Measurements from ENCODE around the gene ARHGAP9.
A peak's percentile ranks its signal among the peaks of the same experiment; 100 is the strongest.

The ARHGAP9 gene

DNA sequence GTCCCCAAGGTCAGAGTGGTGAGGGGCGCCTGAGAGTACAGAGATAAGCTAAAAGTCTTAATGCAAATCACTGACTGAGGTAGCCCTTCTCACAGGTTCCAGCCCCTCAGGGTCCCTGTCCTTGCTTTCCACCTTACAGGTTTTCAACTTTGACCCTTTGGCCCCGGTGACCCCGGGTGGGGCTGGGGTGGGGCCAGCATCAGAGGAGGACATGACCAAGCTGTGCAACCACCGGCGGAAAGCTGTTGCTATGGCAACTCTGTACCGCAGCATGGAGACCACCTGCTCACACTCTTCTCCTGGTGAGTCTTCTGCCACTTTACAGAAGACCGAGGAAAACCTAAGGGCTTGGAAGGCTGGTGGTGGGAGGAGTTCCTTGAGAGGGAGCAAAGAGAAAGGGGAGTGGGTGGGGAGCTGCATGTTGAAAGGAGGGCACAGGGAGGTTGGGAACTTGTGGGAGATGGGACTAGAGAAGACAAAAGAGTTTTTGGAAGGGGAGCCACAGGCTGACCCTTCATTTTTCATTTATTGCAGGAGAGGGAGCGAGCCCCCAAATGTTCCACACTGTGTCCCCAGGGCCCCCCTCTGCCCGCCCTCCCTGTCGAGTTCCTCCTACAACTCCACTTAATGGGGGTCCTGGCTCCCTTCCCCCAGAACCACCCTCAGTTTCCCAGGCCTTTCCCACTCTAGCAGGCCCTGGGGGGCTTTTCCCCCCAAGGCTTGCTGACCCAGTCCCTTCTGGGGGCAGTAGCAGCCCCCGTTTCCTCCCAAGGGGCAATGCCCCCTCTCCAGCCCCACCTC is 45.3 kb upstream of the ARHGAP9 start:
- TF ChIP-seq, protein P1, sequence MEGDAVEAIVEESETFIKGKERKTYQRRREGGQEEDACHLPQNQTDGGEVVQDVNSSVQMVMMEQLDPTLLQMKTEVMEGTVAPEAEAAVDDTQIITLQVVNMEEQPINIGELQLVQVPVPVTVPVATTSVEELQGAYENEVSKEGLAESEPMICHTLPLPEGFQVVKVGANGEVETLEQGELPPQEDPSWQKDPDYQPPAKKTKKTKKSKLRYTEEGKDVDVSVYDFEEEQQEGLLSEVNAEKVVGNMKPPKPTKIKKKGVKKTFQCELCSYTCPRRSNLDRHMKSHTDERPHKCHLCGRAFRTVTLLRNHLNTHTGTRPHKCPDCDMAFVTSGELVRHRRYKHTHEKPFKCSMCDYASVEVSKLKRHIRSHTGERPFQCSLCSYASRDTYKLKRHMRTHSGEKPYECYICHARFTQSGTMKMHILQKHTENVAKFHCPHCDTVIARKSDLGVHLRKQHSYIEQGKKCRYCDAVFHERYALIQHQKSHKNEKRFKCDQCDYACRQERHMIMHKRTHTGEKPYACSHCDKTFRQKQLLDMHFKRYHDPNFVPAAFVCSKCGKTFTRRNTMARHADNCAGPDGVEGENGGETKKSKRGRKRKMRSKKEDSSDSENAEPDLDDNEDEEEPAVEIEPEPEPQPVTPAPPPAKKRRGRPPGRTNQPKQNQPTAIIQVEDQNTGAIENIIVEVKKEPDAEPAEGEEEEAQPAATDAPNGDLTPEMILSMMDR (IDR thresholded peaks at IDR 0.05; ENCODE audit: control insufficient read depth, extremely low read depth, insufficient read depth): no peak
- H3K4me3 ChIP-seq (ENCODE audit: low read depth, low read length): no peak overlapping the region
- DNase-seq (ENCODE audit: low read depth): no peak

DNA sequence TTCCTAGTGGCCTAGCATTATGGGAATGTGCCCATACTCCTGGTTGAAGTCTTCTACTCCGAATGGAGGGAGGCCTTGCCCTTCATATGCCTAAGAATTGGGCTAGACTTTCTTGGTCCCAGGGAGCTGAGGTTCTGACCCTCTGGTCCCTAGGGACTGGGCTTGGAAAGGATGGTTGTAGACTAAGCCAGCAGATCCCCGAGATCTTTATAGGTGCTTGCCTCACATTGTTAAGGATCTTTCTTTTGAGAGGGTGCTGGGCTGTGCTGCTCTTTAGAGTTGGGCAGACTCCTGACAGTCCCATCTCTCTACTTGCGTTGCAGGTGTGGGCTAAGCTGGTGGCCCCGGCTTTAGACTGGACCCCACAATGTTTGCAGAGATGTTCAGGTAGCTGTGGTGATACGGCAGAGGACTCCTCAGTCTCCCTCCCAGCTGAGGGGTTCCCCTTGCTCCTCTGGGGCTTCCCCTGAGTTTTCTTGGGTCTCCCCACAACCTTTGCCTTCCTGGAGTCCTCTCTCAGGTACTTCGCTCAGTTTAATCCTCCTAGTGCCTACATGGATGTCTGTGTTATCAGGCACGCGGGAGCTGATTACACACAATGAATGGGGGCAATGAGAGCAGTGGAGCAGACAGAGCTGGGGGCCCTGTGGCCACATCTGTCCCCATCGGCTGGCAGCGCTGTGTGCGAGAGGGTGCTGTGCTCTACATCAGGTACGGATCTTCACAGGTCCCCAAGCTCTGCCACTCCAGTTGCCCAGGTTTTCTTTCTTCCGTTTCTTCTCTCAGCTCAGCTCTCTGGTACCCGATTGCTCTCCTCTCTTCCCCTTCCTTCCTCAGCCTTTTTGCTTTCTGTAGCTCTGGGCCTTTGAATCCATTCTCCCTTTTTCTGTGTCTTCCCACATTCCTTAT is 44.3 kb upstream of the ARHGAP9 start:
- DNase-seq (ENCODE audit: low read depth): no peak
- H3K4me3 ChIP-seq (ENCODE audit: low read depth, low read length): peak overlapping the region; percentile 90
- TF ChIP-seq, protein P1 (IDR thresholded peaks at IDR 0.05; ENCODE audit: control insufficient read depth, extremely low read depth, insufficient read depth): no peak

DNA sequence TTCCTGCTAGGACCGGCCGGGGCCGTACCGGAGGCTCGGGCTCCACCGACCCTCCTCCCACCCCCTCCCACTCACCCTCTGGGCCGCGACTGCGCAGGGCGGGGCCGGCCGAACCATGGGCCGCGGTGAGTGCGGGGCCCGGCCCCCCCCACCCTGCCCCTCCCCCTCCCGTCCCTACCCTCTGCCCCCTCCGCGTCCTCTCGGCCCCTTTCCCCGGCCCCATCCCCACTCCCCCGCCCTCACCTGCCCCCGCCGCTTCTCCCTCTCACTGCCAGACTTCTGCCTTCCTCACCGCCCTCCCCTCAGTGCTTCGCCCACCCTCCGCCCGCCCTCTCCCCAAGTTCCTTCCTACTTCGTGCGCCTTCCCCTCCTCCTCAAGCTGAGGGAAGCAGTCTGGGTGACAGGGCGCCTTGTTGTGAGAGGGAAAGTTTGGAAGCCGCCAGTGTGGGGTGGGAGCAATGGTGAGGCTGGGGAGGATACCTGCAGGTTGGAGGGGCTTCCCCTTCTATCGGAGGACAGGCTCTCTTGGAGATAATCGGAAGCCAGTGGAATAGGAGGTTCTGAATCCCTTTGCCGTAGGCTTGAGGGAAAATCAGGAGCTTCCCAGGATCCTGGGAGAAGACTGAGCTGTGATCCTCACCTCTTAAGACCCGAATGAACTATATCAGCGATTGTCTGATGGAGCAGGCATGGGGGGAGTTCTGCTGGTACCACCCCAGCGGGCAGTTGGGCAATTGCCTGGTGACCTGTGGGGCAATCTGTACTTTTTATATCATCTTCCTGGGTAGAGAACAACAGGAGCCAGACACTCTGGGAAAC is 43.4 kb upstream of the ARHGAP9 start:
- TF ChIP-seq, protein P1 (IDR thresholded peaks at IDR 0.05; ENCODE audit: control insufficient read depth, extremely low read depth, insufficient read depth): no peak
- H3K4me3 ChIP-seq (ENCODE audit: low read depth, low read length): peak overlapping the region; percentile 90
- no peak for DNase-seq (ENCODE audit: low read depth)

DNA sequence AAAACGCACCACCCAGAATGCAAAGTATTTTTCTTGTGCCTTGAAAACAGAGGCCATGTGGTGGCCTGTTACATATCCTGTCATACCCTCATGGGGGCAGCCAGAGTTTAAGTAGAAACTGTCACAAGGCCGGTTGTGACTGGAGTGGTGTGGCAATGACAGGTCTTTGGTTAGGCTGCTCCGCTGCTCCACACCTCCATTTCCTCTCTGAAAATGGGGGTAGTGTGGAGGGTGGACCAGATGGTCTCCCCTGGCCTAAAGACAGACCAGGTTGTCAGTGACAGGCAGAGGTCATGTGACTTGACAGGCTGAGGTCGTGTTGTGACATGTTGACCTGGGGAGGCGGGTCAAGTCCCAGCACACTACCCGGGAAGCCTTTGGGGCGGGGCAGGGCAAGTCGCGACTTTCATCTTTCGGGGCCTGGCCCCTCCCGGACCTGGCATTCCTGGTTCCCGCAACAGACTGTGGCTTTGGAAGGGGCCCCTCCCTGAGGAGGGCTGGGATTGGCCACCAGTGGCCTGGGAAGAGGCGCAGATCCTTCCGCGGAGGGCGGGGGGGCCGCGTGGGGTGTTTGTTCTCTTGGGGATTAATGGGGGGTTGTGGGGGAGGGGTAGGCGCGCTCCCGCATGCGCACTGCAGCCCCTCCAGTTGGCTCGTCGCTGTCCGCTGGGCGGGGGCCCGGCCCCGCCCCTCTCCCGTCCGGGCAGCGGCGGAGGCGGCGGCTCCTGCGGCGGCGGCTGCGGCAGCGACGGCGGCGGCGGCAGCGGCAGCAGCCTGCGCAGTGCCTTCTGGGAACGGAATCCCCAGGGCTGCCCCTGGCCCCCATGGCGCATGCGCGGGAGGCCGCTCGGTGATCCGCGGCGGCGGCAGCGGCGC is 42.6 kb upstream of the ARHGAP9 start, which contains the start of gene MBD6:
Gene MBD6 (plus strand): TSS at position 814 of the 876 bp plus-strand sequence. CDS start 1,480 bp downstream, outside the sequence.
- peak within 1 kb of the TSS; percentile 90 for H3K4me3 ChIP-seq (ENCODE audit: low read depth, low read length)
- DNase-seq (ENCODE audit: low read depth): peak; percentile 64
- TF ChIP-seq, protein P1 (IDR thresholded peaks at IDR 0.05; ENCODE audit: control insufficient read depth, extremely low read depth, insufficient read depth): no peak

DNA sequence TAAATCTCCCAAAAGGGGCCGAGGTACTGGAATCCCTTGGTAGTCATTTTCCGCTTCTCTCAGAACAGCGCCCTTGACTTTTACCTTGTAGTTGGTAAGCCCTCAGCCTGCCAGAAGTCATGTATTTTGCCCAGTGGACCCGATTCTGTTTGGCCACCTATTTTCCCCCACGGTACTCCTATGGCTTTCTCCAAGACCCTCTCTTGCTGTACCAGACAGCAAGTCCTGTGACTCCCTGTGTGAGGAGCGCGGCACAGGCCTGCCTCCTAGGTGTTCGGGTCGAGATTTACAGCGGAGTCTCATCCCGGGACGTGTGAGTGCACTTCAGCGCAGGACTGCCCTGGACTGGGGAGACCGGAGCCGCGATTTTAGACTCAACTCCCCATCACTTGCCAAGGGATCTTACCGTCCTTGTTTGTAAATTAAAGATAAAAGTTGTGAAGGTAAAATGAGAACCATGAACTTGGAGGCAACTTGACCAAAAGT is 41.9 kb upstream of the ARHGAP9 start:
- TF ChIP-seq, protein P1 (IDR thresholded peaks at IDR 0.05; ENCODE audit: control insufficient read depth, extremely low read depth, insufficient read depth): no peak
- no peak for DNase-seq (ENCODE audit: low read depth)
- peak overlapping the region; percentile 90 for H3K4me3 ChIP-seq (ENCODE audit: low read depth, low read length)
